ENCODE measurements around the gene EHMT1.

Gene EHMT1

DNA sequence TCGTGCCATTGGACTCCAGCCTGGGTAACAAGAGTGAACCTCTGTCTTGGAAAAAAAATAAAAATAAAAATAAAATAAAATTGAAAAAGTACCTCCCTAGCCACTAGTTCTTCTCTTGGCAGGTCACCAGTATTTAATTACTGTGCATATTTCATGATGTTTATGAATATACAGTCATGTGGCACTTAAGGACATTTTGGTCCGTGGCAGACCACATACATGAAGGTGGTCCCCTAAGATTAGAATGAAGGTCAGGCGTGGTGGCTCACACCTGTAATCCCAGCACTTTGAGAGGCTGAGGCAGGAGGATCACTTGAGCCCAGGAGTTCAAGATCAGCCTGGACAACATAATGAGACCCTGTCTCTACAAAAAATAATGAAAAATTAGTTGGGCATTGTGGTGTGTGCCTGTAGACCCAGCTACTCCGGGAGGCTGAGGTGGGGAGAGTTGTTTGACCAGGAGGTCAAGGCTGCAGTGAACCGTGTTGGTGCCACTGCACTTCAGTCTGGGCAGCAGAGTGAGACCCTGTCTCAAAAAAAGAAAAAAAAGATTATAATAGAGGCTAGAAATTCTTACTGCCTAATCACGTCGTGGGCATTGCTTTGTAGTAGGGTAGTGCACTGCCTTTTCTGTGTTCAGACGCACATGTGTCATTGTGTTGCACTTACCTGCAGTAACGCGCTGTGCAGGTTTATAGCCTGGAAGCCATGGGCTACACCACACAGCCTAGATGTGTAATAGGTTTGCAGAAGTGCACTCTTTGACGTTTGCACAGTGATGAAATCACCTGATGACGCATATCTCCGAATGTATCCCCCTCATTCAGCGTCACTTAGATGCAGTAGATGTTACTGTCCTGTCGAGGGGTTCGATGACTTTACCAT lies 12.8 kb downstream of the EHMT1 start:
- Histone ChIP-seq H3K27ac (no peak overlapping the region), H3K9me3 (ENCODE audit: low read depth, low read length) (no peaks in the 10 kb centered on the region), H3K4me3 (no peak overlapping the region), H3K36me3 (ENCODE audit: insufficient read depth, low read length) (no peaks in the 10 kb centered on the region), H3K9ac (ENCODE audit: insufficient read length) (no peak overlapping the region)
- no peak for TF ChIP-seq EZH2 (IDR thresholded peaks at IDR 0.05)
- TF ChIP-seq POLR2AphosphoS5 (IDR thresholded peaks at IDR 0.05; ENCODE audit: borderline replicate concordance, low read depth, low read length), result no peak
- TF ChIP-seq FOXP2 (optimal IDR thresholded peaks at IDR 0.05; ENCODE audit: control extremely low read depth, extremely low read length, insufficient read depth), result no peak
- no peak for DNase-seq (ENCODE audit: low read depth, low spot score)

DNA sequence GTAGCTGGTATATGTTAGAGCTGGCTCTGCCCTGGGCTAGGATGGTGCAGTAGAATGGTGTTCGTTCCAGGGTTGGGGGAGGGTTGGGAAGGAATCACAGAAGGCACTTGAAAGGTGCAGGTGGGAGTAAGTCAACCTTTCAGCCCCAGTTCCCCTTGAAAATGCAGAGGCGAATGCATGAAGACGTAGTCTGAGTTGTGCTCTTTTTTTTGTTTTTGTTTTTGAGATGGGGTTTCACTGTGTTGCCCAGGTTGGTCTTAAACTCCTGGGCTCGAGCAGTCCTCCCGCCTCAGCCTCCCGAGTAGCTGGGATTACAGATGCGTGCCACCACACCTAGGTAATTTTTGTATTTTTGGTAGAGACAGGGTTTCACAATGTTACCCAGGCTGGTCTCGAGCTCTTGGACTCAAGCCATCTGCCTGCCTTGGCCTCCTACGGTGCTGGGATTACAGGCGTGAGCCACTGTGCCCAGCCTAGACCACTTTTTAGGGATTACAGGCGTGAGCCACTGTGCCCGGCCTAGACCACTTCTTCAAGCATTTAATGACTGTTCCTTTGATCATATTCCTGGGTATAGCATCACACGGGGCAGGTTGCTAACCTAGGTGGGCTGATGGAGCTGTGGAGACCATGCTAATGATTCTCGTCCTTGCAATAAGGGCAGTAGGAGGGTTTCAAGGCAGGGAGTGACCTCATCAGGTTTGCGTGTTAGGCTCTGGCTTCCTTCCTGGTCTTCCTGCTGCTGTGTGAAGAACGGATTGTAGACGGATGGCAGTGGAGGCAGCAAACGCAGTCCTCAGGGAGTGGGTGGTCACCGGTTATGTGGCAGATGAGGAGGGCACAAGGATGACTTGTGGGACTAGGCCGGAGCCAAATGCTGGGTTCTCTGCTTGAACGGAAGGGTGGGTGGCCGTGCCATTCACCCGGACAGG lies 13.7 kb downstream of the EHMT1 start:
- no peak for DNase-seq (ENCODE audit: low read depth, low spot score)
- Histone ChIP-seq H3K27ac (no peak overlapping the region), H3K4me3 (no peak overlapping the region), H3K9me3 (ENCODE audit: low read depth, low read length) (no peaks in the 10 kb centered on the region), H3K9ac (ENCODE audit: insufficient read length) (no peak overlapping the region), H3K36me3 (ENCODE audit: insufficient read depth, low read length) (no peaks in the 10 kb centered on the region)
- TF ChIP-seq FOXP2 (optimal IDR thresholded peaks at IDR 0.05; ENCODE audit: control extremely low read depth, extremely low read length, insufficient read depth), result no peak
- no peak for TF ChIP-seq POLR2AphosphoS5 (IDR thresholded peaks at IDR 0.05; ENCODE audit: borderline replicate concordance, low read depth, low read length)
- no peak for TF ChIP-seq EZH2 (IDR thresholded peaks at IDR 0.05)

DNA sequence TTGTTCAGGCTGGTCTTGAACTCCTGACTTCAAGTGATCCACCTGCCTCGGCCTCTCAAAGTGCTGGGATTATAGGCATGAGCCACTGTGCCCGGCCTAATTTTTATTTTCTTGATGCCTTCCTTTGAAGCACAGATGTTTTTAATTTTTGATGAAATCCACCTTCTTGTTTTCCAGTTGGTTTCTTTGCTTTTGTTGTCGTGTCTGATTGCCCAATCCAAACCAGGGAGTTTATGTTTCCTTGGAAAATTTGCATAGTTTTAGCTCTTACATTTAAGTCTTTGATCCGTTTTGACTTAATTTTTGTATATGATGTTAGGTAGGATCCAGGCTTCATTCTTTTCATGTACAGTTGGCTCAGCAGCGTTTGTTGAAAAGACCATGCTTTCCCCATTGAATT lies 15.2 kb downstream of the EHMT1 start:
- Histone ChIP-seq H3K9me3 (ENCODE audit: low read depth, low read length) (no peaks in the 10 kb centered on the region), H3K27ac (peak overlapping the region; percentile 48), H3K4me3 (no peak overlapping the region), H3K9ac (ENCODE audit: insufficient read length) (no peak overlapping the region), H3K36me3 (ENCODE audit: insufficient read depth, low read length) (no peaks in the 10 kb centered on the region)
- TF ChIP-seq POLR2AphosphoS5 (IDR thresholded peaks at IDR 0.05; ENCODE audit: borderline replicate concordance, low read depth, low read length), result no peak
- TF ChIP-seq FOXP2 (optimal IDR thresholded peaks at IDR 0.05; ENCODE audit: control extremely low read depth, extremely low read length, insufficient read depth), result no peak
- no peak for TF ChIP-seq EZH2 (IDR thresholded peaks at IDR 0.05)
- DNase-seq (ENCODE audit: low read depth, low spot score), result no peak

DNA sequence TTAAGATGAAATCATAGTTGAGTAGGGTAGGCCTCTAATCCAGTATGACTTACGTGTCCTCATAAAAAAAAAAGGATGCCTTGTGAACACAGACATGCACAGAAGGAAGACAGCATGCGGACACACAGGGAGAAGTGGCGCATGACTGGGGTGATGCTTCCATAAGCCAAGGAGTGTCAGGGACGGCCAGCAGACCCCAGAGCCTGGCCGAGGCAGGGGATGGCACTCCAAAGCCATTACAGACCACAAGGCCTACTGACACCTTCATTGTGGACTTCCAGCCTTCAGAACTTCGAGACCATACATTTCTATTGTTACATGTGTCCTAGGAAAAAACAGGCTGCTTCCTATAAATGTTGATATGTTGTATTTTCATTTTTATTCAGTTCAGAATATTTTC lies 19.9 kb downstream of the EHMT1 start:
- H3K9me3 ChIP-seq (ENCODE audit: low read depth, low read length), result no peaks in the 10 kb centered on the region
- no peaks in the 10 kb centered on the region; the same call in 1 of the 2 replicates for H3K36me3 ChIP-seq (ENCODE audit: insufficient read depth, low read length)
- no peak overlapping the region for H3K27ac ChIP-seq
- no peak for DNase-seq (ENCODE audit: low read depth, low spot score)
- H3K9ac ChIP-seq (ENCODE audit: insufficient read length), result no peak overlapping the region
- H3K4me3 ChIP-seq, result no peak overlapping the region
- no peak for TF ChIP-seq POLR2AphosphoS5 (IDR thresholded peaks at IDR 0.05; ENCODE audit: borderline replicate concordance, low read depth, low read length)
- TF ChIP-seq FOXP2 (optimal IDR thresholded peaks at IDR 0.05; ENCODE audit: control extremely low read depth, extremely low read length, insufficient read depth), result no peak
- TF ChIP-seq EZH2 (IDR thresholded peaks at IDR 0.05), result no peak

DNA sequence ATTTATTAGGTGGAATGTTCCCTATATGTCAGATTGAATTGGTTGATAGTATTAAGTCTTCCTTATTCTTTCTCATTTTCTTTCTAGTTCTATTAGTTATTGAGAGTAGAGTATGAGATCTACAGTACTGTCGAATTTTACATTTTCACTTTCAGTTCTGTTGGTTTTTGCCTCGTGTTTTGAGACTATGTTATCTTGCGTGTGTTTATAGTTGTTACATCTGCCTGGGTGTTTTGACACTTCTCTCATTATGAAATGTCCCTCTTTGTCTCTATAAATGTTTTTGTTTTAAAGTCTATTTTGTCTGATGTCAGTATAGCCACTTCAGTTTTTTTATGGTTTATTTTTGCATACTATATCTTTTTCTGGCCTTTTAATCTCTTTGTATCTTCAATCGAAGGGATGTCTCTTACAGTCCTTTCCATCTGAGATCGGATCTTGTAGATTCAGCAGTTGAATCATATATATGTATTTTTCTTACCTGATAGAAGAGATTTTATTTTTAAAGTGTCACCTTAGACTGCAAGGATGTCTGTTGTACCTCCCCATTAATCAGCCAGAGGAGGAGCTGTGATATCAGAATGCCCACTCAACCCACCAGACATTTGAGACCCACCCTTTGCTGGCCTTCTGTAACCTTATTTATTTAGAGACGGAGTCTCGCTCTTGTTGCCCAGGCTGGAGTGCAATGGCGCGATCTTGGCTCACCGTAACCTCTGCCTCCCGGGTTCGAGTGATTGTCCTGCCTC lies 20.7 kb downstream of the EHMT1 start:
- TF ChIP-seq POLR2AphosphoS5 (IDR thresholded peaks at IDR 0.05; ENCODE audit: borderline replicate concordance, low read depth, low read length), result no peak
- no peak for TF ChIP-seq FOXP2 (optimal IDR thresholded peaks at IDR 0.05; ENCODE audit: control extremely low read depth, extremely low read length, insufficient read depth)
- TF ChIP-seq EZH2 (IDR thresholded peaks at IDR 0.05), result no peak
- no peak for DNase-seq (ENCODE audit: low read depth, low spot score)
- Histone ChIP-seq H3K9ac (ENCODE audit: insufficient read length) (no peak overlapping the region), H3K27ac (no peak overlapping the region), H3K36me3 (ENCODE audit: insufficient read depth, low read length) (peaks cover 3% of the 10 kb centered on the region; the same call in 1 of the 2 replicates), H3K4me3 (no peak overlapping the region), H3K9me3 (ENCODE audit: low read depth, low read length) (no peaks in the 10 kb centered on the region)

DNA sequence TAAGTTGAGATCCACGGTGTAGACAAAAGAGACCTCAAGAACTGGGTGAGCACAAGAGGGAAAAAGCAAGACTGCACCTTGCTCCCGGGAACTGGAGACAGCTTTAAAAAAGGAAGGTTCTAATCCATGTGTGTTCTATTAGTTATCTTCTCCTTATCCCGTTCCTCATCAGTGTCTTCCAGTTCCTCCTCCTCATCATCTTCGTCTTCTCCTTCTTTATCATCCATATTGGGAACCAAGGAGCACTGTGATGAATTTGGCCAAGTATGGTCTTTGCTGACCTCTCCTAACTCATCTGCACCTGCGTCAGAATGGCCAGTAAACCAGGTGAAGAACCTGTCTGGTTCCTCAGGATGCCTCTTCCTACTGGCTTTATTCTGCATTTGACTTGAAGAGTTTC lies 22.1 kb downstream of the EHMT1 start:
- TF ChIP-seq POLR2AphosphoS5 (IDR thresholded peaks at IDR 0.05; ENCODE audit: borderline replicate concordance, low read depth, low read length) (no peak), EZH2 (IDR thresholded peaks at IDR 0.05) (no peak), FOXP2 (optimal IDR thresholded peaks at IDR 0.05; ENCODE audit: control extremely low read depth, extremely low read length, insufficient read depth) (no peak)
- DNase-seq (ENCODE audit: low read depth, low spot score), result no peak
- Histone ChIP-seq H3K9me3 (ENCODE audit: low read depth, low read length) (no peaks in the 10 kb centered on the region), H3K36me3 (ENCODE audit: insufficient read depth, low read length) (peaks cover 3% of the 10 kb centered on the region; the same call in 1 of the 2 replicates), H3K9ac (ENCODE audit: insufficient read length) (no peak overlapping the region), H3K27ac (no peak overlapping the region), H3K4me3 (no peak overlapping the region)

DNA sequence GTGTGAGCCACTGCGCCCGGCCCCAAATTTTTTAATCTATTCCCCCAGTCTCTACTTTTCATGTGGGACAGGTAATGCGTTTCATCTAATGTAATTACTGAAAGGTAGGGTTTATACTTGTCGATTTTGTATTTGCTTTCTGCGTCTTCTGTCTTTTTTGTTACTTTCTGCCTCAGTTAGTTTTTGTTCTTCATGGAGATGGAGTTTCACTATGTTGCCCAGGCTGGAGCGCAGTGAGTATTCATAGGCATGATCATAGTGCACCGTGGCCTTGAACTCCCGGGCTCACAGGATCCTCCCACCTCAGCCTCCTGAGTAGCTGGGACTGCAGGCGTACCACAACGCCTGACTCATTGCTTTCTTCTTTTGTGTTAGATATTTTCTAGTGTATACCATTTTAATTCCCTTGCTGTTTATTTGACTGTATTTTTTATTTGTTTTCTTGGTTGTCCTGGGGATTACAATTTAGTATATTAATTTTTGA lies 23.4 kb downstream of the EHMT1 start:
- Histone ChIP-seq H3K36me3 (ENCODE audit: insufficient read depth, low read length) (peaks cover 3% of the 10 kb centered on the region; the same call in 1 of the 2 replicates), H3K27ac (no peak overlapping the region), H3K9me3 (ENCODE audit: low read depth, low read length) (no peaks in the 10 kb centered on the region), H3K9ac (ENCODE audit: insufficient read length) (no peak overlapping the region), H3K4me3 (no peak overlapping the region)
- no peak for DNase-seq (ENCODE audit: low read depth, low spot score)
- TF ChIP-seq FOXP2 (optimal IDR thresholded peaks at IDR 0.05; ENCODE audit: control extremely low read depth, extremely low read length, insufficient read depth), result no peak
